NCI-H2081 treated with DMSO at 0.1 percent for 48 hours (cell line): ENCODE measurements around the gene ZNF117.
"Not testable (repeated sequence)": the region's sequence is repeated elsewhere in the genome, so short reads cannot be mapped to it uniquely, and the experiment has no call there.

Experiments used
- DNase-seq: peaks from one replicate; lab custom pipeline; 2025; lab: John Stamatoyannopoulos, UW

The ZNF117 gene

DNA sequence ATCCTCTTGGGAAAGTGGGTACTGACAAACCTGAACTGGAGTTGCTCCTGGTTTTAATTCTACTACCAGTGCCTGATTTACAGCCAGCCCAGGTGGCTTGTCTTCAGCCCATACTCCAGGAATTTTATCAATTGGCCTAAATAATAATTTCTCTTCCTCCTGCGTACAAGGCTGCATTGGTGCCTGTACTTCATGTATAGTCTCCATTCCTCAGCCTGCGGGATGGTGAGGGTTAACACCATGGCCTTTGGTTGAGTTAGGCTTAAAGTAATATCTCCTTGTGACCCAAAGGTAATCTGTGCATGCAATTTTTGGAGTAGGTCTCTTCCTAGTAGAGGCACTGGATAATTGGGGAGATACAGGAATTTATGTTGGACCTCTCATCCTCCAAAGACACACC, 5.5 kb upstream of the ZNF117 start:
- DNase-seq: no peak

GRCh38 chr7:64993901-64994300, 3.1 kb upstream of the ZNF117 start:
- no peak for DNase-seq

GRCh38 chr7:64992971-64993370, 2.1 kb upstream of the ZNF117 start:
- no peak for DNase-seq

GRCh38 chr7:64990216-64990615, 620 bp downstream of the ZNF117 start:
- no peak for DNase-seq

DNA sequence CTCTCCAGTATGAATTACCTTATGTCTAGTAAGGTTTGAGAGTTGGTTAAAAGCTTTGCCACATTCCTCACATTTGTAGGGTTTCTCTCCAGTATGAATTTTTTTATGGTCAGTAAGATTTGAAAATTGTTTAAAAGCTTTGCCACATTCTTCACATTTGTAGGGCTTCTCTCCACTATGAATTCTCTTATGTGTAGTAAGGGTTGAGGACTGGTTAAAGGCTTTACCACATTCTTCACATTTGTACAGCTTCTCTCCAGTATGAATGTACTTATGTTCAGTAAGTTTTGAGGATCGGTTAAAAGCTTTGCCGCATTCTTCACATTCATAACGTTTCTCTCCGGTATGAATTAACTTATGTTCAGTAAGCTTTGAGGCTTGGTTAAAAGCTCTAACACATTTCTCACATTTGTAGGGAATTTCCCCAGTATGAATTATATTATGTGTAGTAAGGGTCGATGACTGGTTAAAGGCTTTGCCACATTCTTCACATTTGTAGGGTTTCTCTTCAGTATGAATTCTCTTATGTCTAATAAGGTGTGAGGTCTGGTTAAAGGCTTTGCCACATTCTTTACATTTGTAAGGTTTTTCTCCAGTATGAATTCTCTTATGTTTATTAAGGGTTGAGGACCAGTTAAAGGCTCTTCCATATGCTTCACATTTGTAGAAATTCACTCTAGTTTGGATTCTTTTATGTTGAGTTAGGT, 12.2 kb downstream of the ZNF117 start:
- DNase-seq: no peak

GRCh38 chr7:64965594-64965993, 25.2 kb downstream of the ZNF117 start:
- DNase-seq: no peak

DNA sequence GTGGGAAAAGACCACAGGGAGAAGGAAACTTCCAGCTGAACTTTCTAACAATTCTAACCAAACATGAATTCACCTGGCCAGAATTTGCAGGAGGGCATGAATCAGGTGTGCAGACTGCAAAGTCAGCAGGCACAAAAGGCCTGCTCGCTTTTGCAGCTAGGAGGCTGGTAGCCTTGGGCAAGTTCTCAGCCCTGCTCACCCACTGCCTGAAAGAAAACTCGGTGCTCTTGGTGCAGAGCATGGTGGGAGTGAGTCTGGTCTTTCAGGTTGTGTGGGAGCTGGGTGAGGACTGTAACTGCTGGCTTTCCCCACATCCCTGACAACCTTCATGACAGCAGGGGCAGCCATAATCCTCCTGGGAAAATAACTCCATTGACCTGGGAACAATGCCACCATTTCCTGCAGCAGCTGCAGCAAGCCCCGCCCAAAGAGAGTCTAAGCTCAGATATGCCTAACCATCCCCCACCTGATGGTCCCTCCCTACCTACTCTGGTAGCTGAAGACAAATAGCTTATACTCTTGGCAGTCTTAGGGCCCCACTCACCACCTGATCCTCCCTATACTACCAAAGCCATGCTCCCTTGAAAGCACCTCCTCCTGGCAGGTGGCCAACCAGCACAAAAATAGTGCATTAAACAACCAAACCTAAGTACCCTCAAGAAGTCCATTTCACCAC, 31.6 kb downstream of the ZNF117 start:
- DNase-seq: no peak

- DNase-seq: peak; percentile 50
Observed at GRCh38 chr7:64951250-64951848, 39.5 kb downstream of the ZNF117 start.

DNA sequence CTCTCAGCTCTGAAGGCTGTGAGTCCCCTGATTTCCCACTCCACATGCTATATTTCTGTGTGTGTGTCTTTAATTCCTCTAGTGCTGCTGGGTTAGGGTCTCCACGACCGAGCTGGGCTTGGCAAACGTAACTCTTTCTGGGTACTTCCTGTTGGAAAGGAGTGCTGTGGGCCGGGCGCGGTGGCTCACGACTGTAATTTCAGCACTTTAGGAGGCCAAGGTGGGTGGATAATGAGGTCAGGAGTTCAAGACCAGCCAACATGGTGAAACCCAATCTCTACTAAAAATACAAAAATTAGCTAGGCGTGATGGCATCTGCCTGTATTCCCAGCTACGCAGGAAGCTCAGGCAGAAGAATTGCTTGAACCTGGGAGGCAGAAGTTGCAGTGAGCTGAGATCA, 40.2 kb downstream of the ZNF117 start:
- not testable (repeated sequence) for DNase-seq

- DNase-seq: not testable (repeated sequence)
Observed at GRCh38 chr7:64948774-64949173, 42.1 kb downstream of the ZNF117 start.

DNA sequence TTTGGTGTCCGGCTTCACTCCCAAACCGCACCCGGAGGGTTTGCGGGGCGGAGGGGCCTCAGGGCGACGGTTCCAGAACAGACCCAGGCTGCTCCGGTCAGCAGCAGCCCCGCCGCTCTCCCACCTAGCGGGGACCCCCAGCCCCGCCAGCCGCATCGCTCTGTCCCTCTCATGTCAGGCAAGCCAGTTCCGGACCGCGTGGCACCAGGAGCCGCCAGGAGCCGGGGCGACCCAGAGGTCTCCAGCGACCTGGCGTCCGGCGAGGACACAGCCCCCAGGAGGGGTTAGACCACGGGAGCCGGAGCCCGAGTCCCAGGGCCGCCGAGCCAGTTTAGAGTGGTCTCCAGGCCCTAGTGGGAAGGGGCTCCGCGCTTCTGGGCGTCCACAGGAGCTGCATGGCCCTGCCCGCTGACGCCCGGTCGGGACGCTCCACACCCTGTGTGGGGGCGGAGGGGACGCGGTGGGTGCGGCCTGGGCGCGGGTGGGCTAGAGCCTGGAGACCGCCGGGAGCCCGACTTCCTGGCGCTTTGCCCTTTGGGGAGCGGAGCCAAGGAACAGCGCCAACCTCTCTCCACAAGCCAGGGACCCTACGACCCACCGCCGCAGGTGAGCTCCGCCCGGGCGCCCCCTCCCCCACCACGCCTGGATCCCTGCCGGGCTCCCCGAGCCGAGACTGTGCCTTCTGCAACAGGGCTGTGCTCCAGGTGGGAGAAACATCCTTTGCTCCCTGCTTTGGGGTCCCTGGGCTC, 43.4 kb downstream of the ZNF117 start:
- DNase-seq: no peak

DNA sequence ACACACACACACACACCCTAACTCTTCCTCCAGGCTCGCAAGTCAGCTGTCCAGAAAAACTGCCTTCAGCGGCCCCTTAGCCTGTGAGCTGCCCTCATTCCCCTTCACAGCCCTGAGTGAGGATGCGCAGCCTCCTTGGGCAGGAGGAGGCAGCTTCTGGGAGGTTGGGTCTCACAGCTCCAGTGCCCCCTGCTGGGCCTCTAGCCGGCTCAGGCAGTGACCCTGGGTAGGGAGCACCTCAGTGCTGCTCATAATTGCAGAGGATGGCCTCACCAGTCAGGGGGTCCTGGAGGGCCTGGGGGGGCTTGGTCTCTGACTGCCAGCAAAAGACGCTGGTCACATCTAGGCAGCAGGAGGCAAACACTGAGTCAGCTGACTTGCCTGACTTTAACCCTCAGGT, 44.1 kb downstream of the ZNF117 start:
- DNase-seq: no peak

- DNase-seq: no peak
Observed at GRCh38 chr7:64945503-64946175, 45.2 kb downstream of the ZNF117 start.

GRCh38 chr7:64944667-64945502, 46.0 kb downstream of the ZNF117 start:
- not testable (repeated sequence) for DNase-seq

DNA sequence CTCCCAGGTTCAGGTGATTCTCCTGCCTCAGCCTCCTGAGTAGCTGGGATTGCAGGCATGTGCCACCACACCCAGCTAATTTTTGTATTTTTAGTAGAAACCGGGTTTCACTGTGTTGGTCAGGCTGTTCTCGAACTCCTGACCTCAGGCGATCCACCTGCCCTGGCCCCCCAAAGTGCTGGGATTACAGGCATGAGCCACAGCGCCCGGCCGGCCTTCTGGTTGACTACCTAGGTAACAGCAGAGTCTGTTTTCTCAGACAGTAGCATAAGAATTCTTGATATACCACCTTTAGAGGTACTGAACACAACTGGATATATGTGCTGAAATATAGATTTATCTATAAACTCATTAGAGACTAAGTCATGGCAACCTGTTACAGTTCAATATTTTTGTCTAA, 50.8 kb downstream of the ZNF117 start:
- not testable (repeated sequence) for DNase-seq

- DNase-seq: no peak
Observed at GRCh38 chr7:64938540-64938939, 52.3 kb downstream of the ZNF117 start.

- no peak for DNase-seq
Observed at GRCh38 chr7:64934478-64934877, 56.4 kb downstream of the ZNF117 start.

DNA sequence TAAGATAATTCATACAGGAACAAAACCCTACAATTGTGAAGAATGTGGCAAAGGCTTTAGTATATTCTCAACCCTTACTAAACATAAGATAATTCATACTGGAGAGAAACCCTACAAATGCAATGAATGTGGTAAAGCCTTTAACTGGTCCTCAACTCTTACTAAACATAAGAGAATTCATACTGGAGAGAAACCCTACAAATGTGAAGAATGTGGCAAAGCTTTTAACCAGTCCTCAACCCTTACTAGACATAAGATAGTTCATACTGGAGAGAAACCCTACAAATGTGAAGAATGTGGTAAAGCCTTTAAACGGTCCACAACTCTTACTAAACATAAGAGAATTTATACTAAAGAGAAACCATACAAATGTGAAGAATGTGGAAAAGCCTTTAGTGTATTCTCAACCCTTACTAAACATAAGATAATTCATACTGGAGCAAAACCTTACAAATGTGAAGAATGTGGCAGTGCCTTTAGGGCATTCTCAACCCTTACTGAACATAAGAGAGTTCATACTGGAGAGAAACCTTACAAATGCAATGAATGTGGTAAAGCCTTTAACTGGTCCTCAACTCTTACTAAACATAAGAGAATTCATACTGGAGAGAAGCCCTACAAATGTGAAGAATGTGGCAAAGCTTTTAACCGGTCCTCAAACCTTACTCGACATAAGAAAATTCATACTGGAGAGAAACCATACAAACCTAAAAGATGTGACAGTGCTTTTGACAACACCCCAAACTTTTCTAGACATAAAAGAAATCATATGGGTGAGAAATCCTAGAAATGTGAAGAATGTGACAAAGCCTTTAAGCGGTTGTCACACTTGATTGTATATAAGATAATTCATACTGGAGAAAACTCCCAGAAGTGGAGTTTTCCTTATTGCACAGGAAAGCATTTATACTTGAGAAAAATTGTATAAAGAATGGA, 62.3 kb downstream of the ZNF117 start:
- not testable (repeated sequence) for DNase-seq
